HG02885 (cell line): ENCODE measurements around the gene ZNF664.
"Not testable (repeated sequence)": the region's sequence is repeated elsewhere in the genome, so short reads cannot be mapped to it uniquely, and the experiment has no call there.

ENCODE experiments used
- ATAC-seq: cut with Tn5 transposase; IDR thresholded peaks from one replicate; pipeline ENCODE4 v1.9.1; 2021; ENCODE audit warnings: mild to moderate bottlenecking; ENCODE audit not compliant: unreplicated experiment, poor library complexity

The ZNF664 gene

DNA sequence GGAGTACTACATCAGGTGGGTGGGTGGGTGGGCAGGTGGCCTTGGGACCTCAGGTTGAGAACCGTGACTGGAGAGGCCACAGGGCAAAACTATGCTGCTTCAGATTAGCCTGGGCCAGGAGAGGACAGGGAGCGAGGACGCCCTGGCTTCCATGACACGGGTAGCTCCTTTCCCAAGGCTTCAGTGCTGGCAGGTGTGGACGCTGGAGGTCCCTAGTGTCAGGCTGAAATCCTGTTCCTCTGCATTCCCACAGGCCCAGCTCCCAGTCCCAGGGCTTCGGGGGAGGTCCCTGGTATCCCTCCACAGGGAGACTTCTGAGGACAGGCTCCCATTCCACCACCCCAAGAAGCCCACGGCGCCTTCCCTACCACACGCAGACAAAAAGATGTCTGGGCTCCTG lies 32.0 kb upstream of the ZNF664 start:
- ATAC-seq, result no peak

DNA sequence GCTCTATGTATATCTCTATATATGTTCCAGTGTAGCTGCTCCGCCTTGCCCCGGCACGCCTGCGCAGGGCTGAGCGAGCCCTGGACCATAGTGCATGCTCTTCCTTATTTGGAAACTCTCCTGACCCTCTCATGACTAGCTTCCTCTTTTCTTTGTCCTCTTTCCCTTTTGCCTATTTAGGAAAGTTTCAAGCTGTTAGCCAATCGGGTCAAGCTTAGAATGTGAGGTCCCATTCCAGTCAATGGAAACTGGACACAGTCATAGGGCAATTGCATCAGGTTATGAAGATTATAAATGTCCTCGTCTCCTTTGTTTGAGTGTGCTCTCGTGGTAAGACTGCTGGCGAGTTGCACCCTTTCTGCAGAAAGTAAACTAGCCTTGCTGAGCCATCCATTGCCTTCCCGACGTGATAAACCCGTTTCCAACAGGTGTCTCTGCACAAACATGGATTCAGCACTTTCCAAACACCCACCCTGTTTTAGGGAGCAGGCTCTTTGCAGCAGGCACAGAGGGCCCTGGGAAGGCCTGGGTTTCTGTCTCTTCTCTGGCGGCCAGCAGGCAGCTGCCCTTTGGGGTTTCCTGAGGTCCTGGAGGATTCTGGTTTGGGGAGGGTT lies 31.3 kb upstream of the ZNF664 start:
- no peak for ATAC-seq

GRCh38 chr12:123942238-123942653 lies 30.8 kb upstream of the ZNF664 start:
- ATAC-seq, result no peak

DNA sequence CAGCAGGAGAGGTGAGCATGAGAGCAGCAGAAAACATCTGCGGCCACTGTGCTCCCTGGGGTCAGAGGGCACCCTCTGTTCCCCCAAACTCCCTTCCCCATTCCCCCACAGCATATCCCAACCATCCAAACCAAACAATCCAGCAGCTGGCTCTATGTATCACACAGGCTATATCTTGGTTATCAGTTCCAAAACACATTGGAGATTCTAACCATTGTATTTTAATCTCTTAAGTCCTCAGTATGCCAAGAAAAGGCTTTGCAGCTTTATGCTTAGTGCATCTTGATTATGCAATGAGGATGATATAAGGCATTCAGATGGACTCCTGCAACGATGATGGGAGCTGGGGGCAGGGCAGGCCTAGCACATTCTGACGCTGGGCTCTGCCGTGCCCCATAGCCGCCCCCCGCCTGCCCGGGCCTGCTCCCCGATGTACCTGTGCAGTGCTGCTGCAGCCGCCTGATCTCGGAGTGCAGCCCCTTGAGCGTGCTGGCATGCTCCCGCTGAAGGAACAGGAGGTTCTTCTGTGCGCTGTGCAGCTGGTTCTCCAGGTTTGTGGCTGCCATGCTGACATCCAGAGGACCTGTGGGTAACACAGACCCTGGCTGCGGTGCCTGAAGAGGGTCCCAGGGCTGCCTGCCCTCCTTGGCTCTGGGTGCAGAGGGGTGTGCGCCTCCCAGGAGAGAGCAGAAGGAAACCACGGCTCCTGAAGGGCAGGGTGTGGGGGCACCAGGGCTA lies 29.9 kb upstream of the ZNF664 start:
- no peak for ATAC-seq

DNA sequence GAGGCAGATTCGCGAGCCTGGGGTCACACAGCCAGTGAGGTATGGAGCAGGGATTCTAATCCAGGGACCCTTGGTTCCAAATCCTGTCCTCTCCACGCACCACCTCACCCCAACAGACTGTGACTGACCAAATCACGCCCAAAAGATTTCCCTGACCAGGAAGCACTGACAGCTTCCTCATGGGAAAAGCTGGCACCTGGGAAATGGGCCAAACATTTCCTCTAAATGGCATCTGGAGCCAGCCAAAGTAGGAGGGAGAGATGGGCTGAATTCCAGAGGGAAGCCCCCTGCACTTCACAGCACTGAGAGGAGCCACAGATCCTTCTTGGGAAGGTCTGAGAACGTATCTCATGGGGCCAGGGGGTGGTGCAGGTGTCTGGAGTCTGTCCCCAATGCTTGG lies 29.2 kb upstream of the ZNF664 start:
- no peak for ATAC-seq

DNA sequence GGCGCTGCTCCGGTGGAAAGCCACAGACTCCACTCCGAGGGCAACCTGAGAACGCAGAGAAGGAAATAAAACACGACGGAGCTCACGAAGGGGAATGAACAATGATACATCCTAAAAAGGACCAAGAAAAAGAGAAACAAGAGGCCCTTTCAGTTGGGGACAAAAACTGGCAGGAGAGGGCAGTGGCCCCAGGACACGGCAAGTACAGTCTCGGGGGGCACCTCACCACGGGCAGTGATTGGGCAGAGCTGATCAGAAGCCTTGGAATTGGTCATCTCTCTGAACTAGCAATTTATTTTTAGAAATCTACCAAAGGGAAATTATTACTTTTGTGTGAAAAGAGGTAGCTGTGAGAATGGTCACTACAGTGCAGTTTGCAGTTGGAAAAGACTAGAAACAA lies 28.3 kb upstream of the ZNF664 start:
- ATAC-seq, result no peak

- ATAC-seq, result no peak
These were observed 27.5 kb upstream of the ZNF664 start for GRCh38 chr12:123945287-123946151.

DNA sequence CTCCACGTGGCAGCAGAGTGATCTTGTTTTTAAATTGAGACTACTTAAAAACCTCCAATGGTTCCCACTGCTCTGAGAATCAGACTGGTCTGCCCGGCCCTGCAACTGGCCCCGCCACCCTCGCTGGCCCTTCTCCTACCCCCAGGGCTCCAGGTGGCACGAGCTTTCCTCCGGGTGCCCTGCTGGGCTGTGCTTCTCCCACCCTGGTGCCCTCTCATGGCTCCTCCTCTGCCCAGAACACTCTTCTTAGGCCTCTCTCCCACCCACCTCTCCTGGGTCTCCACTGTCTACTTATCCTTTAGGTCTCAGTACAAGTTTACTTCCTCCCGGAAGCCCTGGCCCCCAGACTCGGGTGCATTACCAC lies 26.9 kb upstream of the ZNF664 start:
- no peak for ATAC-seq

DNA sequence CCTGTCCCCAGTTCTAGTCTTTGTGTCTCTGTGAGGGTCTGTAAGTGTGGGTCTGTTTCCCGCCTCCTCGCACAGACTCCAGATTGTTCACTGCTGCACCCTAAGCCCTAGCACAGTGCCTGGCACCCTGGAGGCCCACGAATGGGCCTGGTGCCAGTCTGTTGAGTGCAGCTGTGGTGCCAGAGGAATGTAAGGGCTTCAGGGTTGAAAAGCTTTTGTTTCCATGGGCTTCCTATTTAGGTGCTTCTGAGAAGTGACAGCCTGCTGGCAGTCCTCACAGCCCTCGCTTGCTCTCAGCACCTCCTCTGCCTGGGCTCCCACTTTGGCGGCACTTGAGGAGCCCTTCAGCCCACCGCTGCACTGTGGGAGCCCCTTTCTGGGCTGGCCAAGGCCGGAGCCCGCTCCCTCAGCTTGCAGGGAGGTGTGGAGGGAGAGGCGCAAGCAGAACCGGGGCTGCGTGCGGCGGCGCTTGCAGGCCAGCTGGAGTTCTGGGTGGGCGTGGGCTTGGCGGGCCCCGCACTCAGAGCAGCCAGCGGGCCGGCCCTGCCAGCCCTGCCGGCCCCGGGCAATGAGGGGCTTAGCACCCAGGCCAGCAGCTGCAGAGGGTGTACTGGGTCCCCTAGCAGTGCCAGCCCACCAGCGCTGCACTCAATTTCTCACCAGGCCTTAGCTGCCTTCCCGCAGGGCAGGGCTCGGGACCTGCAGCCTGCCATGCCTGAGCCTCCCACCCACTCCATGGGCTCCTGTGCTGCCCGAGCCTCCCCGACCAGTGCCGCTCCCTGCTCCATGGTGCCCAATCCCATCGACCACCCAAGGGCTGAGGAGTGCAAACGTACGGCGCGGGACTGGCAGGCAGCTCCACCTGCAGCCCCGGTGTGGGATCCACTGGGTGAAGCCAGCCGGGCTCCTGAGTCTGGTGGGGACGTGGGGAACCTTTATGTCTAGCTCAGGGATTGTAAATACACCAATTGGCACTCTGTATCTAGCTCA lies 26.2 kb upstream of the ZNF664 start:
- not testable (repeated sequence) for ATAC-seq

DNA sequence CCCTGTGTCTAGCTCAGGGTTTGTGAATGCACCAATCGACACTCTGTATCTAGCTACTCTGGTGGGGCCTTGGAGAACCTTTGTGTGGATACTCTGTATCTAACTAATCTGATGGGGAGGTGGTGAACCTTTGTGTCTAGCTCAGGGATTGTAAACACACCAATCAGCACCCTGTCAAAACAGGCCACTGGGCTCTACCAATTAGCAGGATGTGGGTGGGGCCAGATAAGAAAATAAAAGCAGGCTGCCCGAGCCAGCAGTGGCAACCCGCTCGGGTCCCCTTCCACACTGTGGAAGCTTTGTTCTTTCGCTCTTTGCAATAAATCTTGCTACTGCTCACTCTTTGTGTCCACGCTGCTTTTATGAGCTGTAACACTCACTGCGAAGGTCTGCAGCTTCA lies 25.5 kb upstream of the ZNF664 start:
- ATAC-seq, result not testable (repeated sequence)

DNA sequence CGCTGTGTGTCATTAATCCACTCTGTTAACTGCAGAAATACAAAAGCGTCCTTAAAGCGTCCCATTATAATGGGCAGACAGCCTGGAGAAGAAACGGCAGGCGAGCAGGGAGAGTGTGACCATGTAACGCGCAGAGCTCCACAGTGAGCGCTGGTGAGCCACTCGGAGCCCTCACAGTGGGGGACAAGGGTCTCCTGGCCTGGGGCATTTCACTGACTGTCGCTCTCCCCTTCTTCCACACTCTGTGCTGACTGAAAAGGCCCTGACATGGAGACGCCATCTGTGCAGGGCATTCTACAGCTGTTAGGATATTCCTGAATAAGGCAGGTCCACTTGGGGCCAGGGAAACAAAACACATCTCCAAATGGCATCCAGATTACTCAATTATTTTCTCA lies 24.6 kb upstream of the ZNF664 start:
- no peak for ATAC-seq

DNA sequence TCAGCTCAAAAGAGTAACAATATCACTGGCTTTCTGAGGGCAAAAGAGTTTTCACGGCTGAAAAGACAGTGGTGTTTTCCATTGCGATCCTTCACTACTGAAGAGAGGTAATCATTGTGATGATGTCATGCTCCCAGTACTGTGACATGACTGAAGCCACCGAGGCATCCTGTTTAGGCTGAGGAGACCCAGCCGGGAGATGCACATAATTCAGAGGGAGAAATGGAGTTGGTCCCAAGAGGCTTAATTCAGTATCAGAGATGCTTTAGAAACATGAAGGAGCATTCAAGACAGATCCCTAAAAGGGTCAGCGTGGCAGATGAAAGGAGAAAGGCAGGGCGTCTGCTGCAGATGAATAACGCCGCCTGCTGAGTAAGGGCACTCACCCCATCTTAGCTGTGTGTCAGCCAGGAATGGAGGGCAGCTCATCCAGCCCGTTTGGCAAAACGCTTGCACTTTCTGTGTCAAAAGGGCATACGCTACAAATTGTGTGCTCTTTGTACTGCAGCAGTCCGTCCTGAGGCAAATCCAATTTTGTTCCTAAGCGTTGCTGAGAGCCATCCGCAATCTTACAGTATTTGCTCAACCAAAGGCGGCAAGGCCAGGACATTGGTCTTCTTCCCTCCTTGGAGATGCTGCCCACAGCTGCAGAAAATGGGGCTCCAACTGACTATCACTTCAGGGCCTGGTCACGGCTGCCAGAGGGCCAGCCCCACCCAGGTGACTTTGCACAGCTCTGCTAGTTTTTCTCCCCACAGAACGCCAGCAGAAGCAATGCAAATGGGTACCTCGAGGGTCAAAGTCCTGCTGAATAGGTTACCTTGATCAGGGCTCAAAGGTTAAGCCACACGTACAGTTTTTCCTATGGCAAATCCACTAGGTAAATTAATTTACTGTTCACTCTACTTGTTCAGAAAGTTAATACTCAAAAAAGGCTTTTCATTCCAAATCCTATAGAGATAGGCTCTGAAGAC lies 23.9 kb upstream of the ZNF664 start:
- ATAC-seq, result no peak

- no peak for ATAC-seq
These were observed 23.2 kb upstream of the ZNF664 start for GRCh38 chr12:123949770-123950165.

DNA sequence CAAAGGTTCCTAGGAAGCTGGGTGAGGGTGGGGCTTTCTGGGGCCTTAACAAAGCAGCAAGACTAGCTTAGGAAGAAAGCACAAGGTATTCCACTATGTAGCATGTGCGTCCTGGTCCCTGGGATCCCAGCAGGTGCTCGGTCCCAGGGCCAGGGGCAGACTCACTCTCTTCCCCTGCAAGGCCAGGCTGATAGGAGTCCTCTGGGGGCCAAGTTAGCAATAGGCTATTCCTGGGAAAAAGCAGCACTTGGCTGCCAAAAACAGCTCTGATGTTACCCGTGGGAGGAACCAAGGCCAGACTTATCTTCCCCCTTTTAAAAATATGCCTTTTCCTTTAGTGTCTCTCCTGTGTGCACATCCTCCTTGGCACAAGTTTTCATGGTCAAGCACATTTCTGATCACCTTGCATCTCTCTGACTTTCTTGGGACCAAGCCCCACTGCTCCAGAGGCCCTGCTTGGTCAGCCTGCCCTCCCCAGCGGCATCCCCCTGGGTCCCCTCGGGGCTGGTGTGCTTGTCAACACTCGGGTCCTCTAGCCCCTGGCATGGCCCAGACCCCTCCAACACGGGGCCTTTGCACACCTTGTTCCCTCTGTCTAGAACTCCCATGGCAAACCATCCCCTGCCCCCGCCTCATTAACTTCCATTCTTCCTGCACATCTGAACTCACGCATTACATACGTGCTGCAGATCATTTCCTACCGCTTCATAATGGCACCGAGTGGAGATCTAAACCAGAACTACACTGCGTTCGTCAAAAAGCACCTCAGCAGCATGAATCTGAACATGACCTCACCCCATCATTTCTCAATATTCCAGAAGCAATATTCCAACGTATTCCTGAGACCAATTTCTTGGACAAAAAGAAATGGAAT lies 22.3 kb upstream of the ZNF664 start:
- no peak for ATAC-seq

DNA sequence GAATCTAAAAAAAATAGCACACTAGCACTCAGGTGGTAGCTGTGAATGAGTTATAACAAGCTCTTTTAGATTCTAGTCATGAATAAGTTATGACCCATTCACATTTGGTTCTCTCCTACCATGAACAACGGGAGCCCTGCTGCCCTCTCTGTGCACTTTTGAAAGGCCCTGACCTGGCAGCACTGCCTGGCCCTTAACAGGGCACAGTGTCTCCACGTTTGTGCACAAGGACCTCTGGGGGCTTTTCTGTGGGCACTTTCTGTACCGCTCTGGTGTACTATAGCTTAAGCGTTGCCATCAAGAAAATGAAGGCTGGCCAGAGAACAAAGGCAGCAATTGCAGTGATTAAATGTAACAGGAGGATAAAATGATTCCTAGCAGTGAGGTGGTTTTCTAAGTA lies 21.5 kb upstream of the ZNF664 start:
- no peak for ATAC-seq

GRCh38 chr12:123952037-123952436 lies 21.0 kb upstream of the ZNF664 start:
- no peak for ATAC-seq

DNA sequence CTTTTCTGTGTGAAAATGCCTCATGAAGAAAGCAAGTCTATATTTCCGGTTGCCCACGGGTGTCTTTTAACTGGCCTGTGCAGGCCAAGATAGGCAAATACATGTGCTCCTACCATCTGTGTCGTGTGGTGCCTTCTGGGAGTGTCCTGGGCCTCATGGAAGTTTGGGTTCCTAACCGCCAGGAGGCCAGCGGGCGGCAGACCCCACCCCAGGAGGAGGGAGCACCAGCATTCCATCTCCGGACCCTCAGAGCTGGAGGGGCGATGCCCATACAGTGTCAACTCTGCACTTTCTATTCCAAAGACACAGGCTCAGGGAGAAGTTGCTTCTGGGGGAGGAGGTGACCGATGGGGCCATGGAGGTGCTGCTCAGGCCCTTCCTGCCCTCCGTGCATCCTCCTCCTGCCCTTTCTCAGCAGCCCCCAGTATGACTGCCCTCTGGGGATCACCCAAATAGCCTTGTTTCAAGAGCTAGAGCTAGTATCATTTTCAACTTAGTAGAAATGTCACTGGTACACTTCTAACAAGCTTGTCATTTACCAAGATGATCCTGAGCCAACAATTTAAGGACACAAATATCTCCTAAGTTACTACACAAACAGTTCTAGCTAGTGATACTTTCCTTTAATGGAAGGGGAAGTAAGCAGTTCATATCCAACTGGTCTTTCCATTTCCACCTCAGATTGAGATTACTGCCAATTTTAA lies 18.2 kb upstream of the ZNF664 start:
- no peak for ATAC-seq

GRCh38 chr12:123956249-123956648 lies 16.8 kb upstream of the ZNF664 start:
- no peak for ATAC-seq
